ENCODE results near the gene MVB12A. TPM values are rescaled to one million over a fixed set of nuclear protein-coding genes. Genes with fewer than 3 reads are reported as not detected.

The MVB12A gene
- total and polyA plus RNA-seq, 9 of the 15 experiments (the other 6 are each of a cell fraction or from before 2014, with no cell fraction given), result 1.2 to 46.2 (median 22.4) TPM

DNA sequence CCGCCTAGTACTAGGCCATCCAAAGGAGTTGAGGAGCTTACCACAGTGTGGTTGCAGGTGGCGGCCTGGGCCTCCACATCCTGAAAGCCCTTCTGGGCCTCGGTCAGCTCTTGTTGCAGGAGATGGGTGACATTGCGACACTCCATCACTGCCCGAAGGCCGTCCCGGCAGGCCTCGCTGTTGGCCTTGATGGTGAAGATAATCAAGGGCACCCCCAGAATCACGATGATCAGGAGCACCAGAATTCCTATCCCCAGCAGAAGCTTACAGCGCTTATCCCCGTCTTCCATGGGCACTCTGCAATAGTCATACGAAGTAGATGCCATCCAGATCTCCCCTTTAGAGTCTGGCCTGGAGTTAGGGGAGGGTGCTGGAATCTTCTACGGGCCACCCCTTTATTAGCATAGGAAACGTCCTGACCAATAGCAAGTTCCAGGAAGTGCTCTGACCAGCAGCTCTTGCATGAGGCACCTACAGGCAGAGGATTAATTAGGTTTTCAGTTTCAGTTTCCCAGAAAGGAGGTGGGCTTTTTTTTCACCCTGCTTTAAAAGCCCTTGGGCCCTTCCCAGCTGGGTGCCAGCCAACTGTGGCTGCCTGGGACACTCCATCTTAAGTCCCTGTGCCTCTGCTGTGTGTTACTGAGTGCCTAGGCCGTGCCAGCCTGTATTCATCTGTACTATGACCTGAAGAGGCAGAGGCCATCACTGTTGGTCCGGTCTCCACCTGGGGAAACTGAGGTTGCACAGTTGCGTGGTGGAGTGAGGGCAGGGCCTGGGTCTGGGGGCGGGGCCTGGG, 14.4 kb upstream of the MVB12A start, which contains the start of gene BST2 (continued):
- TF ChIP-seq, protein P1, sequence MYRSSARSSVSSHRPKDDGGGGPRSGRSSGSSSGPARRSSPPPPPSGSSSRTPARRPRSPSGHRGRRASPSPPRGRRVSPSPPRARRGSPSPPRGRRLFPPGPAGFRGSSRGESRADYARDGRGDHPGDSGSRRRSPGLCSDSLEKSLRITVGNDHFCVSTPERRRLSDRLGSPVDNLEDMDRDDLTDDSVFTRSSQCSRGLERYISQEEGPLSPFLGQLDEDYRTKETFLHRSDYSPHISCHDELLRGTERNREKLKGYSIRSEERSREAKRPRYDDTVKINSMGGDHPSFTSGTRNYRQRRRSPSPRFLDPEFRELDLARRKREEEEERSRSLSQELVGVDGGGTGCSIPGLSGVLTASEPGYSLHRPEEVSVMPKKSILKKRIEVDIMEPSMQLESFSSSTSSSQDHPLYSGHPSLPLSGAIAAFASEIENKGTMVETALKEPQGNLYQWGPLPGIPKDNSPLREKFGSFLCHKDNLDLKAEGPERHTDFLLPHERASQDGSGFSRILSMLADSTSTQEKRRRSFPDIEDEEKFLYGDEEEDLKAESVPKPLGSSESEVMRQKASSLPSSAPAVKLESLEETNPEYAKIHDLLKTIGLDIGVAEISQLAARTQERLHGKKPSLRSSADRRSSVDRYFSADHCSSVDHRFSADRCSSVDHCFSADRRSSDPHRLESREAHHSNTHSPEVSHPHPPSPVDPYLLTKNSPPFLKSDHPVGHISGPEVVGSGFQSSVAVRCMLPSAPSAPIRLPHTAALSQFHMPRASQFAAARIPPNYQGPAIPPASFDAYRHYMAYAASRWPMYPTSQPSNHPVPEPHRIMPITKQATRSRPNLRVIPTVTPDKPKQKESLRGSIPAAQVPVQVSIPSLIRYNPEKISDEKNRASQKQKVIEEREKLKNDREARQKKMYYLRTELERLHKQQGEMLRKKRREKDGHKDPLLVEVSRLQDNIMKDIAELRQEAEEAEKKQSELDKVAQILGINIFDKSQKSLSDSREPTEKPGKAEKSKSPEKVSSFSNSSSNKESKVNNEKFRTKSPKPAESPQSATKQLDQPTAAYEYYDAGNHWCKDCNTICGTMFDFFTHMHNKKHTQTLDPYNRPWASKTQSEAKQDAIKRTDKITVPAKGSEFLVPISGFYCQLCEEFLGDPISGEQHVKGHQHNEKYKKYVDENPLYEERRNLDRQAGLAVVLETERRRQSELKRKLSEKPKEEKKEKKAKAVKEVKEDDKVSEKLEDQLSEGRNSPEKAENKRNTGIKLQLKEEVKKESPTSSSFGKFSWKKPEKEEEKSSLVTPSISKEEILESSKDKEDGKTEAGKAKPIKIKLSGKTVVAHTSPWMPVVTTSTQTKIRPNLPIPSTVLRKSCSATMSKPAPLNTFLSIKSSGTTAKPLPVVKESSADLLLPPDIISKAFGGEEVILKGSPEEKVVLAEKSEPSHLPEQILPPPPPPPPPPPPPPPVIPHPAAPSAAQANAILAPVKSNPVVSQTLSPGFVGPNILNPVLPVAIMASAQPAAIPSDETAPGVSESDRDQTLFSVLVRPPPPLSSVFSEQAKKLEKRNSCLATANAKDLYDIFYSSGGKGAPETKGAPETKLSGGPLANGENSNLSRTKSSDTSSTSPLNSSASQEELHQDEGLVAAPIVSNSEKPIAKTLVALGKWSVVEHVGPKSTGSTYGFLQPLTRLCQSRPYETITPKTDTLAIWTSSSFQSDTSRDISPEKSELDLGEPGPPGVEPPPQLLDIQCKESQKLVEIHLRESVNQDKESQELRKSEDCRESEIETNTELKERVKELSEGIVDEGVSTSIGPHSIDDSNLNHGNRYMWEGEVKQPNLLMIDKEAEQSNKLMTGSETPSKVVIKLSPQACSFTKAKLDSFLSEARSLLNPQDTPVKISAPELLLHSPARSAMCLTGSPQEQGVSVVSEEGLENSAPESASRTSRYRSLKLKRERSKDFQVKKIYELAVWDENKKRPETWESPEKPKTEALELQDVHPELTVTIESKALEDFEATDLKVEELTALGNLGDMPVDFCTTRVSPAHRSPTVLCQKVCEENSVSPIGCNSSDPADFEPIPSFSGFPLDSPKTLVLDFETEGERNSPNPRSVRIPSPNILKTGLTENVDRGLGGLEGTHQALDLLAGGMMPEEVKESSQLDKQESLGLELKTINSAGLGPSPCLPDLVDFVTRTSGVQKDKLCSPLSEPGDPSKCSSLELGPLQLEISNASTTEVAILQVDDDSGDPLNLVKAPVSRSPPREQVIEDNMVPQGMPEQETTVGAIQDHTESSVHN (IDR thresholded peaks at IDR 0.05; ENCODE audit: borderline replicate concordance in 1 of 2, low read depth in 1 of 2), result peak in 1 of 2 experiments; percentile 46; a peak in 1 of 4 replicates
- no peak for TF ChIP-seq NCOA4 (IDR thresholded peaks at IDR 0.05; ENCODE audit: partially characterized antibody)
- no peak for TF ChIP-seq ZNF3 (CRISPR knock-in tag; IDR thresholded peaks at IDR 0.05)
